Endothelial cell of umbilical vein (primary cell): Measurements from ENCODE around the gene KCTD11. TPM values are rescaled to one million over a fixed set of nuclear protein-coding genes. Genes with fewer than 3 reads are reported as not detected.

Source experiments
- BruUV-seq: library from RNA; stranded (reverse); fragments of 400-500 nt; replicated peaks from 2 replicates; lab custom pipeline; 2021; lab: Mats Ljungman, UMichigan
- CTCF ChIA-PET: fragments of 300-600, 350-600 bp; sonication (Branson Sonifier 250); formaldehyde crosslinking; loops from one replicate; lab custom pipeline; 2021; ENCODE audit warnings: antibody characterized with exemption, inconsistent platforms; lab: Charles Lee
- POLR2A ChIA-PET: fragments of 300-600, 350-600 bp; sonication (Branson Sonifier 250); formaldehyde crosslinking; loops from one replicate; lab custom pipeline; 2021; ENCODE audit warnings: antibody characterized with exemption, inconsistent platforms; lab: Charles Lee
- DNase-seq: peaks from one replicate; pipeline ENCODE4 v3.0.0-alpha.2; 2011; ENCODE audit warnings: low read depth, low spot score
- FAIRE-seq: peaks from 2 replicates; lab custom pipeline; 2011; peaks lifted over from hg19 to GRCh38; lab: Jason Lieb, UNC
- H2AFZ ChIP-seq: 2 replicates; pipeline ENCODE4 v1.6.0; 2012; ENCODE audit warnings: low read depth, low read length, control low read depth, inconsistent platforms
- H3K27ac ChIP-seq: 2 replicates; pipeline ENCODE4 v1.5.1; 2011; ENCODE audit warnings: low read depth, mild to moderate bottlenecking, control low read depth, low read length, moderate library complexity; ENCODE audit not compliant: insufficient read depth
- H3K27me3 ChIP-seq, 2 experiments: 2 replicates each; pipeline versions ENCODE4 v1.6.0 to v1.6.1; 2011; ENCODE audit warnings: low read length in 2 of 2, mixed read lengths in 1 of 2; ENCODE audit not compliant: control insufficient read depth in 2 of 2, insufficient read depth in 2 of 2
- H3K36me3 ChIP-seq, 2 experiments: 2 replicates in 1 of 2; 3 replicates in 1 of 2; pipeline ENCODE4 v1.5.1; 2011; ENCODE audit warnings: low read length in 2 of 2, mild to moderate bottlenecking in 1 of 2, moderate library complexity in 1 of 2; ENCODE audit not compliant: control insufficient read depth in 2 of 2, insufficient read depth in 2 of 2; ENCODE audit errors: extremely low read depth in 1 of 2
- H3K4me1 ChIP-seq: 3 replicates; pipeline ENCODE4 v1.5.1; 2011; ENCODE audit warnings: mild to moderate bottlenecking, low read length; ENCODE audit not compliant: control insufficient read depth, insufficient read depth; ENCODE audit errors: extremely low read depth
- H3K4me2 ChIP-seq: 2 replicates; pipeline ENCODE4 v1.6.1; 2011; ENCODE audit warnings: low read length, control low read depth, mixed read lengths; ENCODE audit not compliant: insufficient read depth
- H3K4me3 ChIP-seq, 3 experiments: fragments of 200-600 bp in 1 of 3; sonication (generic), shearing (Covaris generic) in 1 of 3; replicated peaks in 1 of 3; 2 replicates each; pipeline ENCODE4 v1.5.1; 2011 to 2016; ENCODE audit warnings: control low read depth in 3 of 3, low read length in 3 of 3, mild to moderate bottlenecking in 2 of 3, inconsistent platforms in 1 of 3, low read depth in 1 of 3, moderate library complexity in 1 of 3; ENCODE audit not compliant: insufficient read depth in 1 of 3
- H3K79me2 ChIP-seq: 2 replicates; pipeline ENCODE4 v1.6.0; 2012; ENCODE audit warnings: low read length, inconsistent platforms; ENCODE audit not compliant: control insufficient read depth, insufficient read depth
- H3K9ac ChIP-seq: replicated peaks from 2 replicates; pipeline ENCODE3; 2011; ENCODE audit warnings: low read length, control low read depth; ENCODE audit not compliant: insufficient read depth; ENCODE audit errors: extremely low read depth
- H3K9me1 ChIP-seq: replicated peaks from 3 replicates; pipeline ENCODE4 v1.6.0; 2011; ENCODE audit warnings: mild to moderate bottlenecking, low read length; ENCODE audit not compliant: control insufficient read depth, insufficient read depth; ENCODE audit errors: extremely low read depth
- H3K9me3 ChIP-seq: replicated peaks from 2 replicates; pipeline ENCODE4 v1.5.1; 2012; ENCODE audit warnings: low read length, inconsistent platforms; ENCODE audit not compliant: control insufficient read depth, insufficient read depth
- H4K20me1 ChIP-seq: replicated peaks from 2 replicates; pipeline ENCODE3; 2011; ENCODE audit warnings: mild to moderate bottlenecking, low read length; ENCODE audit not compliant: control insufficient read depth, insufficient read depth; ENCODE audit errors: extremely low read depth
- CTCF ChIP-seq, 2 donors: IDR thresholded peaks; 1 replicate in 1 of 2; 2 replicates in 1 of 2; pipeline ENCODE4 v1.5.1; 2011; ENCODE audit warnings: low read length in 2 of 2, mild to moderate bottlenecking in 2 of 2, moderate library complexity in 2 of 2, control low read depth in 1 of 2, inconsistent platforms in 1 of 2, low read depth in 1 of 2; ENCODE audit not compliant: insufficient read depth in 1 of 2; ENCODE audit errors: extremely low read depth in 1 of 2
- EZH2 ChIP-seq: IDR thresholded peaks from 2 replicates; pipeline ENCODE4 v1.6.1; 2012; ENCODE audit warnings: borderline replicate concordance, low read depth, mild to moderate bottlenecking, moderate library complexity, low read length, inconsistent platforms; ENCODE audit not compliant: severe bottlenecking
- FOS ChIP-seq: IDR thresholded peaks from 2 replicates; pipeline ENCODE4 v1.6.1; 2011; ENCODE audit warnings: mild to moderate bottlenecking, low read length, moderate library complexity, borderline replicate concordance; ENCODE audit not compliant: insufficient read depth
- GATA2 ChIP-seq: IDR thresholded peaks from 2 replicates; pipeline ENCODE4 v1.7.0; 2011; ENCODE audit warnings: low read depth, mild to moderate bottlenecking, moderate library complexity, mixed read lengths, low read length; ENCODE audit not compliant: insufficient read length, insufficient read depth
- JUN ChIP-seq: IDR thresholded peaks from 2 replicates; pipeline ENCODE4 v1.6.1; 2011; ENCODE audit warnings: borderline replicate concordance, low read depth; ENCODE audit not compliant: insufficient read length, insufficient read depth
- MAX ChIP-seq: IDR thresholded peaks from 2 replicates; pipeline ENCODE4 v1.6.1; 2011; ENCODE audit not compliant: insufficient read depth, insufficient read length
- MYC ChIP-seq: IDR thresholded peaks from one replicate; pipeline ENCODE4 v1.6.1; 2011; ENCODE audit warnings: mild to moderate bottlenecking, low read depth, low read length
- POLR2A ChIP-seq: IDR thresholded peaks from 2 replicates; pipeline ENCODE4 v1.6.1; 2012; ENCODE audit warnings: low read depth, mild to moderate bottlenecking, control low read depth, low read length
- POLR2AphosphoS5 ChIP-seq: IDR thresholded peaks from 2 replicates; pipeline ENCODE4 v1.6.1; 2012; ENCODE audit warnings: low read depth, mild to moderate bottlenecking, control low read depth, low read length, moderate library complexity; ENCODE audit not compliant: insufficient read depth
- dilution Hi-C: fragments of 300-500 bp; cut with MboI; formaldehyde crosslinking; loops from one replicate; pipeline ENCODE4 v1.15.0; 2019; ENCODE audit warnings: low sequenced_read_pairs; ENCODE audit not compliant: extremely low pct_ligation_motif_present
- intact Hi-C: fragments of 100-400 bp; cut with micrococcal nuclease; formaldehyde crosslinking; loops from one replicate; pipeline ENCODE4 v1.10.0; 2022
- polyA plus RNA-seq, 4 experiments: library from polyadenylated mRNA; depleted of rRNA in 3 of 4; stranded (reverse) in 3 of 4; unstranded in 1 of 4; fragments of >200 nt; gene quantifications; 2 replicates each; pipeline versions ENCODE4 v1.2.1 to v1.2.3, GENCODE V29; 2011 to 2012; ENCODE audit warnings: missing spikeins in 1 of 4
- total RNA-seq: library from RNA; stranded (reverse); gene quantifications from 2 replicates; pipeline ENCODE4 v1.2.3, GENCODE V29; 2021

The KCTD11 gene
- total and polyA plus RNA-seq, 2 donors (not counting 3 experiments of a cell fraction or from before 2014, with no cell fraction given): 3.8 to 6.5 TPM

- TF ChIP-seq GATA2 (no peak), MYC (no peak), FOS (no peak), JUN (no peak), POLR2A (no peak), POLR2AphosphoS5 (no peak), CTCF (IDR thresholded peaks at IDR 0.05; ENCODE audit: extremely low read depth in 1 of 2, insufficient read depth in 1 of 2, low read depth in 1 of 2, low read length in 2 of 2) (no peak), EZH2 (no peak), MAX (no peak)
- H3K9me3 ChIP-seq: no peaks in the 10 kb centered on the region
- no peak for DNase-seq
- H2AFZ ChIP-seq: peak overlapping the region; percentile 68
- H3K4me2 ChIP-seq: peak overlapping the region; percentile 50
- no peak for FAIRE-seq
- peak overlapping the region; percentile 30 for H3K9ac ChIP-seq
- H3K4me1 ChIP-seq: peaks cover 12% of the 10 kb centered on the region
- H3K27ac ChIP-seq: peak overlapping the region; percentile 21
- no peaks in the 10 kb centered on the region for H4K20me1 ChIP-seq
- dilution Hi-C loops (no loop called here), intact Hi-C loops (no loop called here)
- no peaks in the 10 kb centered on the region for H3K9me1 ChIP-seq
- POLR2A ChIA-PET: interaction anchor here (0.5 to 1.6 kb wide), 16 partner anchors 9 to 340 kb away, joined by 3 to 14 read pairs (median 5); partner anchors contain the start of genes MPDU1, PLSCR3, POLR2A and TMEM102
- peaks cover 0 to under 1% of the 10 kb centered on the region in 2 experiments for H3K36me3 ChIP-seq
- H3K79me2 ChIP-seq: peaks cover 4% of the 10 kb centered on the region
- H3K27me3 ChIP-seq: no peaks in the 10 kb centered on the region
- peak overlapping the region; percentile 43 to 61 (median 52) for H3K4me3 ChIP-seq
- BruUV-seq: no TSS peak
- CTCF ChIA-PET: interaction anchor here (0.6 to 2.9 kb wide), 19 partner anchors 10 to 283 kb away, joined by 3 to 40 read pairs (median 4); partner anchors contain the start of genes CHRNB1, PLSCR3, TMEM102 and TMEM95
Measured at GRCh38 chr17:7403727-7403976, 51.7 kb downstream of the KCTD11 start.
